Liver (tissue), 3 donors: Measurements from ENCODE around the gene FAM83E.

Source experiments
- ATF3 ChIP-seq: IDR thresholded peaks from 2 replicates; pipeline ENCODE4 v1.6.1; 2016; ENCODE audit warnings: antibody characterized with exemption
- EGR1 ChIP-seq, 2 donors: IDR thresholded peaks; 2 replicates each; pipeline ENCODE4 v1.6.1; 2016 to 2018; ENCODE audit warnings: antibody characterized with exemption in 2 of 2, low read depth in 2 of 2
- GABPA ChIP-seq, 2 donors: IDR thresholded peaks in 1 of 2; conservative IDR thresholded peaks in 1 of 2; 2 replicates each; pipeline ENCODE4 v1.6.1; 2016; ENCODE audit warnings: antibody characterized with exemption in 2 of 2, mild to moderate bottlenecking in 1 of 2, moderate library complexity in 1 of 2
- MAX ChIP-seq: IDR thresholded peaks from 2 replicates; pipeline ENCODE4 v1.6.1; 2016; ENCODE audit warnings: antibody characterized with exemption
- RAD21 ChIP-seq, 2 donors: IDR thresholded peaks; 2 replicates each; pipeline ENCODE4 v1.6.1; 2016; ENCODE audit warnings: antibody characterized with exemption in 2 of 2, mild to moderate bottlenecking in 2 of 2
- RXRA ChIP-seq, 2 donors: IDR thresholded peaks; 2 replicates each; pipeline ENCODE4 v1.6.1; 2017 to 2018; ENCODE audit warnings: antibody characterized with exemption in 2 of 2, mild to moderate bottlenecking in 1 of 2
- SP1 ChIP-seq: IDR thresholded peaks from 2 replicates; pipeline ENCODE4 v1.6.1; 2018; ENCODE audit warnings: antibody characterized with exemption, mild to moderate bottlenecking
- TF ChIP-seq, protein P1 (sequence below): fragments of 150-350 bp; IDR thresholded peaks from 2 replicates; pipeline ENCODE4 v1.5.1; 2017; ENCODE audit warnings: improper control_type of control experiment, low read depth, low read length; ENCODE audit not compliant: missing input control
- TF ChIP-seq, protein P2 (sequence below): IDR thresholded peaks from 2 replicates; pipeline ENCODE4 v1.6.1; 2016; ENCODE audit warnings: antibody characterized with exemption, mild to moderate bottlenecking
- donor health status: healthy.
- donor health status: healthy.

GRCh38 chr19:48627201-48627864 lies 12.5 kb upstream of the FAM83E start:
- TF ChIP-seq, protein P1, sequence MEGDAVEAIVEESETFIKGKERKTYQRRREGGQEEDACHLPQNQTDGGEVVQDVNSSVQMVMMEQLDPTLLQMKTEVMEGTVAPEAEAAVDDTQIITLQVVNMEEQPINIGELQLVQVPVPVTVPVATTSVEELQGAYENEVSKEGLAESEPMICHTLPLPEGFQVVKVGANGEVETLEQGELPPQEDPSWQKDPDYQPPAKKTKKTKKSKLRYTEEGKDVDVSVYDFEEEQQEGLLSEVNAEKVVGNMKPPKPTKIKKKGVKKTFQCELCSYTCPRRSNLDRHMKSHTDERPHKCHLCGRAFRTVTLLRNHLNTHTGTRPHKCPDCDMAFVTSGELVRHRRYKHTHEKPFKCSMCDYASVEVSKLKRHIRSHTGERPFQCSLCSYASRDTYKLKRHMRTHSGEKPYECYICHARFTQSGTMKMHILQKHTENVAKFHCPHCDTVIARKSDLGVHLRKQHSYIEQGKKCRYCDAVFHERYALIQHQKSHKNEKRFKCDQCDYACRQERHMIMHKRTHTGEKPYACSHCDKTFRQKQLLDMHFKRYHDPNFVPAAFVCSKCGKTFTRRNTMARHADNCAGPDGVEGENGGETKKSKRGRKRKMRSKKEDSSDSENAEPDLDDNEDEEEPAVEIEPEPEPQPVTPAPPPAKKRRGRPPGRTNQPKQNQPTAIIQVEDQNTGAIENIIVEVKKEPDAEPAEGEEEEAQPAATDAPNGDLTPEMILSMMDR = no peak
- TF ChIP-seq, protein P2, sequence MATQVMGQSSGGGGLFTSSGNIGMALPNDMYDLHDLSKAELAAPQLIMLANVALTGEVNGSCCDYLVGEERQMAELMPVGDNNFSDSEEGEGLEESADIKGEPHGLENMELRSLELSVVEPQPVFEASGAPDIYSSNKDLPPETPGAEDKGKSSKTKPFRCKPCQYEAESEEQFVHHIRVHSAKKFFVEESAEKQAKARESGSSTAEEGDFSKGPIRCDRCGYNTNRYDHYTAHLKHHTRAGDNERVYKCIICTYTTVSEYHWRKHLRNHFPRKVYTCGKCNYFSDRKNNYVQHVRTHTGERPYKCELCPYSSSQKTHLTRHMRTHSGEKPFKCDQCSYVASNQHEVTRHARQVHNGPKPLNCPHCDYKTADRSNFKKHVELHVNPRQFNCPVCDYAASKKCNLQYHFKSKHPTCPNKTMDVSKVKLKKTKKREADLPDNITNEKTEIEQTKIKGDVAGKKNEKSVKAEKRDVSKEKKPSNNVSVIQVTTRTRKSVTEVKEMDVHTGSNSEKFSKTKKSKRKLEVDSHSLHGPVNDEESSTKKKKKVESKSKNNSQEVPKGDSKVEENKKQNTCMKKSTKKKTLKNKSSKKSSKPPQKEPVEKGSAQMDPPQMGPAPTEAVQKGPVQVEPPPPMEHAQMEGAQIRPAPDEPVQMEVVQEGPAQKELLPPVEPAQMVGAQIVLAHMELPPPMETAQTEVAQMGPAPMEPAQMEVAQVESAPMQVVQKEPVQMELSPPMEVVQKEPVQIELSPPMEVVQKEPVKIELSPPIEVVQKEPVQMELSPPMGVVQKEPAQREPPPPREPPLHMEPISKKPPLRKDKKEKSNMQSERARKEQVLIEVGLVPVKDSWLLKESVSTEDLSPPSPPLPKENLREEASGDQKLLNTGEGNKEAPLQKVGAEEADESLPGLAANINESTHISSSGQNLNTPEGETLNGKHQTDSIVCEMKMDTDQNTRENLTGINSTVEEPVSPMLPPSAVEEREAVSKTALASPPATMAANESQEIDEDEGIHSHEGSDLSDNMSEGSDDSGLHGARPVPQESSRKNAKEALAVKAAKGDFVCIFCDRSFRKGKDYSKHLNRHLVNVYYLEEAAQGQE = peak; percentile 25
- TF ChIP-seq EGR1 (IDR thresholded peaks at IDR 0.05; ENCODE audit: low read depth in 2 of 2) (no peak), SP1 (peak; percentile 72), RXRA (IDR thresholded peaks at IDR 0.05) (peak; percentile 50 to 61), GABPA (IDR thresholded peaks at IDR 0.05 in 1 of 2, conservative IDR thresholded peaks at IDR 0.05 in 1 of 2) (no peak), RAD21 (IDR thresholded peaks at IDR 0.05) (no peak), ATF3 (no peak), MAX (peak; percentile 69)
